SKM-1 treated with dmso at 0.1 percent for 144 hours (cell line): ENCODE measurements around the gene GUCY1B1.
A peak's percentile ranks its signal among the peaks of the same experiment; 100 is the strongest.
"Not testable (repeated sequence)": the region's sequence is repeated elsewhere in the genome, so short reads cannot be mapped to it uniquely, and the experiment has no call there.

Experiments
- DNase-seq: peaks from one replicate; lab custom pipeline; 2025; ENCODE audit not compliant: unreplicated experiment; lab: John Stamatoyannopoulos, UW

Gene GUCY1B1

DNA sequence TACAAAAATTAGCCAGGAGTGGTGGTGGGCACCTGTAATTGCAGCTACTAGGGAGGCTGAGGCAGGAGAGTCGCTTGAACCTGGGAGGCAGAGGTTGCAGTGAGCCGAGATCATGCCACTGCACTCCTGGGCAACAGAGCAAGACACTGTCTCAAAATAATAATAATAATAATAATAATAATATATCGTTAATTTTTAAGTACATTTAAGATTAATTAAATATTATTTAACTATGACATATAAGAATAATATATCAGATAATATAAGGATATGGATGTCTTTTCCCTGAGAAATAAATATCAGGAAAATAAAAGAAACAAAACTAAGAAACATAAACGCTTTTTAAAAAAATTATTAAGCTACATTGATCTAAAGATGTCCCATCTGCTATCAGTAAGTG is 38.8 kb downstream of the GUCY1B1 start:
- DNase-seq, result not testable (repeated sequence)

DNA sequence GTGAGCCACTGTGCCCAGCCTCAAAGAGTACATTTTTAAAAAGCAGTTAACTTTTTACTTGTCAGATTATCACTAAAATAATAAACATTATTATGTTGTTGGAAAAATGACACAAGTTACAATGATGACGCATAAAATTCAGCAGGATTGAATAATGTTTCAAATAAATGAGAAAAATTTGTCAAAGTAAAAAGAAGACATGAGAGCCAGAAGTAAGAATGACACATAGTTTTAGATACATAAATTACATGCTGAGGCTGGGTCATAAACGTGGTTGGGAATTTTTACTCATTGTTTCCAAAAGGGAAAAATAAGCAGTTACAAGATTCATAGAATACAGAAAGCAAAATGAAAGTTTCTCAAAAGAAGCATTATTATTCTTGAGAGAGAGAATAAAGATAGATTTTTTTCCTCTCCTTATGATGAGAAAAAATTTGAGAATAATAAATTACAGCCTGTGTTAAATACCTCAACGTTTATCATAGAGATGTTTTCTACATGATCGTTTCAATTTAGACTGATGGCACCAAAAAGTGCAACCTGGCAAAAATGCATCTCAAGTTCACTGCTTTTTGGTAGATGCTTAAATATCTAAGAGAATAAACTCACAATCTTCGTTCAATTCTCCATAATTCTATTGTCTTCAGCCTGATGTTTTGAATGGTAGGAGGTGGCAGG is 40.4 kb downstream of the GUCY1B1 start:
- DNase-seq, result no peak

DNA sequence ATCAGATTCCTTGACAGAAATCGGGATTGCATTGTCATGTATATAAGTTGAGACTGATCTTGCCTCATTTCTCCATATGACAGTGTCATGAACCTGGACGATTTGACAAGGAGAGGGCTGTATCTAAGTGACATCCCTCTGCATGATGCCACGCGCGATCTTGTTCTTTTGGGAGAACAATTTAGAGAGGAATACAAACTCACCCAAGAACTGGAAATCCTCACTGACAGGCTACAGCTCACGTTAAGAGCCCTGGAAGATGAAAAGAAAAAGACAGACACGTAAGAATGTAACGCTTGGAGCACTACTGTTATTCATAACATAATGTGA is 40.9 kb downstream of the GUCY1B1 start:
- DNase-seq, result no peak

DNA sequence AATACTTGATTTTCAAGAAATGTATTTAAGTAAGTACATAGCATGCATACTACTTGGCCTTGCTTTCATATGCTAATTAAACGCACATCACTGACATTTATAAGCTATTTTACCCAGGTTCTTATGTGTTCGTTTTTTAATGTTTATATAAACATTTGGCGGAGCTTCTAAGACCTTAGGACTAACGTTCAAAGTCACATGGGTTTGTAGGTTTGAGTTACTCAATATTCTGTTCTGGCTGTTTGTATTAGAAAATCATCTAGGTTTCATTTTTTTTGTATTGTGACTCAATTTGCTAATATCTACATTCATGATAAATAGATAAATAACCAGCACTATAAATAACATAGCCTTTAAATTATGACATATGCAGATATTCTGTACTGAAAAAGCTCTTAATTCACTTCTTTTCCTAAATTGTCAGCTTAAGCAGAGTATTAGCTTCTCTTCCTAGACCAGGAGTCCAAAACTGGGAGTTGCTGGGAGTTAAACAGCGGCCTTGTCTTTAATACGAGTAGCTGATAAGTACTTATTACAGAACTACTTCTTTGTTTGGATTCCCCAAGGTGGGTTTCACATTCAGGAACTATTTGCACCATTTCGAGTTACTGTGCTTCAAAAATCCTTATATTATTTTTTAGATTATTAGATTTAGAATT is 42.0 kb downstream of the GUCY1B1 start:
- DNase-seq, result no peak

DNA sequence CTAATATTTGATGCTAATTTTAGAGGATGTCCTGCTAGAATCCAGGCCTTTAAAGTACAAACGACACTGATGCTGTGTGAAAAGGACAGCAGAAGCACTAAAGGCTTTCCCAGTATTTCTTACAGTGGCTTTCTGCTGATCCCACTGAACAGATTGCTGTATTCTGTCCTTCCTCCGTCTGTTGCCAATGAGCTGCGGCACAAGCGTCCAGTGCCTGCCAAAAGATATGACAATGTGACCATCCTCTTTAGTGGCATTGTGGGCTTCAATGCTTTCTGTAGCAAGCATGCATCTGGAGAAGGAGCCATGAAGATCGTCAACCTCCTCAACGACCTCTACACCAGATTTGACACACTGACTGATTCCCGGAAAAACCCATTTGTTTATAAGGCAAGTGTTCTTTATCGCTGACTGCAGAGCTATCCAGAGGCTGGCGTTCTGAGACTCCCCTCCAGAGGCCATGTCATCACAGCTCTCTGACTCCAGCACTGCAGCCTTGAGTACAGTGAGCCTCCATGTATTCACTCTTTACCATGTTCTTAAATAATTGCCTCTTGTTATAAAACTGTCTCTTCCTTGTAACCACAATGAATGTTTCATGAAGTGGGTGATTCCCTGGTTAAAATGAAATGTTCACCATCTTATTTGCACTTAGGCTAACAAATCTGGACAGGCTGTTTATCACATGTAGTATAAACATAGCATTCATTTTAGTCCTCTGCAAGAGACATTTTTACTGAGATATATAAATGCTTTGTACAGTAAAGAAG is 43.6 kb downstream of the GUCY1B1 start:
- no peak for DNase-seq

DNA sequence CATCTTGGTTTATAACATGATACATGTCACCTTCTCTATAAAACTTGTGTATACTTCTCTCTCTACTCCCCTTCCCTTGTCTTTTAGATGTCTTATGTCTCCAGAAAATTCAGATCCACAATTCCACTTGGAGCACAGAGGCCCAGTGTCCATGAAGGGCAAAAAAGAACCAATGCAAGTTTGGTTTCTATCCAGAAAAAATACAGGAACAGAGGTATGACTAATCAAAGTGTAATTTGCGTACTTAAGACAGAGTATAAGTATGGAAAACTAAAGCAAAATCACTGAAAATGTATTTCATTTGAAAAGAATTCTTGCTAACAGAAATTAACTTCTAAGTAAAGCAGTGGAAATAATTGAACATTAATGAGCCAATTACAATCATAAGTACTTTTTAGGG is 46.2 kb downstream of the GUCY1B1 start:
- no peak for DNase-seq

DNA sequence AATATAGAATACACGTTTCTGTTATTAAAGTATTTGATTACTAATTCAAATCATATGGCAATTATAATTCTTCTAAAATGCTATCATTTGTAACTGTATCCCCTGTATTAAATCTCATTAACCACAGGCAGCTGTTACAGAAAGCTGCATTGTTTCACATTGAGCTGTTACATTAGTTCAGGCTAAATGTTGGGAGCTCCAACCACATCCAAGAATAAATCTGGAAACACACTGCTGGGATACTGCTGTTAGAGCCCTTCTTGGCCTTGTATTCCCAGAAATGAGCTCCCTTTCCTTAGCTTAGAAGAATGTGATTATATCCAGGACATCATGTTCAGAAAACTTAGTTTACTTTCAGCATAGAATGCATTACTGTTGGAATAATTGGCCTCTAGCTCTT is 48.2 kb downstream of the GUCY1B1 start:
- no peak for DNase-seq

DNA sequence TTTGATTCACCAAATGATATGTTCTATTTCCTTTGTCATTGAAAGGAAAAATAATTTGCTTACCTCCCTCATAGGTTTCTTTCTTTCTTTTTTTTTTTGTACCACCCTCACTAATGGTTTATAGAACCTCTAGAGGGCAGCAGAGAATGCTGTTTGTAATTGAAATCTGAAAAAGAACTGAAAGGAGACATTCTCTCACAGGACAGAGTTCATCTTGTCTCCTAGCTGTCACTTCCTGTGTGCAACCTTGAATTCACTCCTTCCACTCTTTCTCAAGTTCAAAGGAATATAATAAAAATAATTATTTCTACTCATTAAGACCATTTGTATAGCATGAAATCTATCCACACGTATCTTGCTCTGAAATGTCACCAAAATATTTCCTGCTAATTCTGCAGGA is 51.0 kb downstream of the GUCY1B1 start:
- peak; percentile 79 for DNase-seq

DNA sequence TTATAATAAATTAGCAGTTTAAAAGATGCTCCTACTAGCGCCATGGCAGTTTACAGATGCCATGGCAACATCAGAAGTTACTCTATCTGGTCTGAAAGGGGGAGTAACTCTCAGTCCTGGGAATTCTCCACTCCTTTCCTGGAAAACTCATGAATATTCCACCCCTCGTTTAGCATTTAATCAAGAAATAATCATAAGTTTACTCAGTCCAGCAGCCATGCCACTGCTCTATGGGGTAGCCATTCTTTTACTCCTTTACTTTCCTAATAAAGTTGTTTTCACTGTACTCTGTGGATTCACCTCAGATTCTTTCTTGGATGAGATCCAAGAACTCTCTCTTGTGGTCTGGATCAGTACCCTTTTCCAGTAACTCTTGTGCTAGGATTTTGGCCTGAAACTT is 52.3 kb downstream of the GUCY1B1 start:
- DNase-seq, result no peak

DNA sequence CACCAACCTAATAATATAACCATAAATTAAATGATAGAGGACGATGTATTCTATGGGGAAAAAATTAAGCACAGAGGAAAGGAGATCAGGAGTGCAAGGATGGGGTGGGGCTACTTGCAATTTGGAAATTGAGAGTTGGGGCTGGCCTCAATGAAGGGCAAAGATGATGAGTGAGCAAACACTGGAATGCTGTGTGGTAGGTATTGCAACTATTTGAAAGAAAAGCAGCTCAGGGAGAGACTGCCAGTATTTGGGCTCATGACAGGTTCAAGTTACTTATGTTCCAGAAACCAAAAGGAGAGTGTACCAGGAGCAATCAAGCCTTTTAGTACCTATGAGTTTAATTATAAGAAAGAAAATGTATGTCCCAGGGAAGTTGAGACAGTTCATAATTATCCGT is 59.8 kb downstream of the GUCY1B1 start:
- DNase-seq, result no peak

DNA sequence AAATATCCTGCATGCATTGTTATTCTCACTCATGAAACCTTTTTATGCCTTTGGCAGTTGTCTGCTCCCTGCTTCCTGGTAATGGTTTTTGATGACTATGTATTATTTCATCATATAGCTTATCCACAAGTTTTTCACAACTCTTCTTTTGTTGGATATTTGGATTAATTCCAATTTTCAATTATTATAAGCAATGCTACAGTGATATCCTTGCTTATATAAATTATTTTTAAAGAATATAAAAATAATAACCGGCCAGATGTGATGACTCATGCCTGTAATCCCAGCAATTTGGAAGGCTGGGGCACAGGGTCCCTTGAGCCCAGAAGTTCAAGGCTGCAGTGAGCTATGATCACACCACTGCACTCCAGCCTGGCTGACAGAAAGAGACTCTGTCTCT is 60.2 kb downstream of the GUCY1B1 start:
- DNase-seq, result no peak

DNA sequence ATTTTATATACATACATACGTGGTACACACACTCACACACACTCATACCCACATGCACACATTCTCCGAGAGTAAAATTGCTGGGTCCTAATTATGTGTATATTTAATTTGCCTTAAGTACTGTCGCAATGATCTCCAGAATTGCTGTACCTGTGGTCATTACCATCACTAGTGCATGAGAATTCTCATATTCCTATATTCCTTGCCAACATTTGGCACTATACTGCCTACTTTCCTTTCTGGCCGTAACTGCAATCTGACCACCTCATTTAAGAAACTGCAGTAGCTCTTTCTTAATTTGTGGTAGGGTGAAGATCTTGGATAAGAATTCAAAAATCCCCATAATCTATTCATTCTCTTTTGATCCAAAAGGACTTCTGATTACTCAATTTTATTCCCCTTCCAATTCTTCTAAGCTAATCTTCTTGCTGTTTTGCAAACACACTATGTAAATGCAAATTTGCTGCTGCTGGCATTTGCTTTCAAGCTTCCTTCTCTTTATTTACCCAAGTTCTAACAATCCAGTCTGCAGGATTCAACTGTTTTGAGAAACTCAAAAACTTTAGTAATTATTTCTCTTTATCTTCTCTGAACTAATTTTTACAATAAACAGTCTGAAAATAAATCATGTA is 62.2 kb downstream of the GUCY1B1 start:
- DNase-seq, result no peak

DNA sequence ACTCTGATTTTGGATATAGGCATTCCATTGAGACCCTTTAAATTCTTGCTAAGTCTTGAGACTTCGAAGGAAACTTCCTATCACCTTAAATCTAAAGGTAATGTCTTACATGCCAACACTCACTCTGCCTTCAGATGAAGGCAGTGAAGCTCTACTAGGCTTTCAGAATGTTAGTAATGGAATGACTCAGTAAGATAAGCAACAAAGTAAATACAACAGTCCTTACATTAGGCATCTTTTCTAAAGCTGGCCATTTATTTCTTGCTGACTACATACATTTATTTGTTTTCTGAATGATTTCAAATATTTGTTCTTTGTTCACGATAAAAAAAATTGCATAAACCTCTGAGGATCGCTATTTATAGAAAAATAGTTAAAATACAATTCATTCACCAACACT is 63.8 kb downstream of the GUCY1B1 start:
- DNase-seq, result no peak

DNA sequence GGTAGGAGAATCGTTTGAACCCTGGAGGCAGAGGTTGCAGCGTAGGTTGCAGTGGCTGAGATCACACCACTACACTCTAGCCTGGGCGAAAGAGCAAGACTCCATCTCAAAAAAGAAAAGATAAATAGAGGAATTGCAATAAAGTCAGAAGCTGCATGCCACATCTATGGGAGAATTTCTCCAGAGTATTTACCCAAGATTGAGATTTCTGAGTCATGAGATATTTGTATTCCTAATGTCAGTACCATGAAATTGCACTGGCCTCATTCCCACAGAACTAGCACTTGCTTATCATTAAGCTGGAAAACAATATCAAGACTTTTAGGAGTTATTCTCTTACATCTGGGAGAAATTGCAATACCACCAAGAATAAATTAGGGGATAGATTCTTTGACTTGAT is 69.8 kb downstream of the GUCY1B1 start:
- no peak for DNase-seq

DNA sequence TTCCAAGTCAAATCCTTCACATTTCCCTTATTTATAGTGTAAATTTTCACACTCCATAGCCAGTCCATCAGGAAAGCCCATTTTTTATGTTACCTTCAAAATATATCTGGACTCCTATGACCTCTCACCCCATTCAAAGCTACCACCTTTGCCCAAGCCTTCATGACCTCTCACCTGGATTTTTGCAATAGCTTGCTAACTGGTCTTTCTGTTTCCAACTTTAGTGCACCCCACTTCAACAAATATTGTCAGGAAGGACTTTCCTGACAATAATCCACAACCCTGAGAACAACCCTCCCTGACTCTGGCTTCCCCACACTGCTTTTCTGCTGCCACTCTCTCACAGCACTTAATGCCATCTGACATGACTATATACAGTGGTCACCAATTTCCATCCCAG is 73.8 kb downstream of the GUCY1B1 start:
- DNase-seq, result no peak

DNA sequence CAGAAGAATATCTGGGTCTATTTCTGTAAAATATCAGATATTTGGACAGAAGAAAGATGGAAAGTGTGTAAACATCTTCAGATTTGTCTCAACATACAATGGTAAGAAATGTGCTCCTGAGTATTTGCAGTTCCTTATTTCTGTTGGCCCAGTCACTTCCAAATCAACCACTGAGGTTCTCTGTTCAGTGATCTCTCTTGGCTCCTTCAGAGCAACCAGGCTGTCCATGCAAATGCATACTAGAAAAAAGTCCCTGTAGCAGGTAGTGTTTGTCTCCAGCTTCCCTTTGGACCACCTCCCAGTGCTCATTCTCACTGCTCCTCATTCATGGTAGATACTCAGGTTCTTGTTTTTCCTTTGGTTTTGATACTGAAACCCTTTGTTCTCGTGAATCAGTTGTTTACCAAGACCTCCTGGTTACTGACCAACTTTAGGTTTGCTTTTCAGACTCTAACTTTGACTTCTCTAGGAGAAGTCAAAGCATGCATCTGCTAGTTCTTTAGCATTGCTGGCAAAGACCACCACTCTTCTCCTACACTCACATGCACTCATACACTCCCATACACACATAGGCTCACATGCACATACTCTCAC is 78.5 kb downstream of the GUCY1B1 start:
- no peak for DNase-seq

DNA sequence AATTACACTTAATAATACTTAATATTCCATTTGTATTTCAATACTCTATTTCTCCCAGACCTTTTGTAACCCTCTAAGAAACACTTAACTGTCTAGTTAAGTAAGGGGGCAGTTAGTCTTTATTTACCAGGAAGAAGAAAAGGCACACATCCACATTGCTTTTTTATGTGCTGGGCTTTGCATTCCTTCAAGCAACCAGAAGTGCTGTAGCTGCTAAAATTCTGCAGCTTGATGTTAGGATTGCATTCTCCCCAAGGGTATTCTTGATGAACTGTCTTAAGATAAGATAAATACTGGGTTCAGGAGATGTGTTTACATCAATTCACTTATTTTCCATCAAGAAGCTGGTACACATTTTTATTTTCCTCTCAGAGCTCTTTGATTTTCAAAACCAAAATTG is 83.3 kb downstream of the GUCY1B1 start:
- DNase-seq, result no peak

DNA sequence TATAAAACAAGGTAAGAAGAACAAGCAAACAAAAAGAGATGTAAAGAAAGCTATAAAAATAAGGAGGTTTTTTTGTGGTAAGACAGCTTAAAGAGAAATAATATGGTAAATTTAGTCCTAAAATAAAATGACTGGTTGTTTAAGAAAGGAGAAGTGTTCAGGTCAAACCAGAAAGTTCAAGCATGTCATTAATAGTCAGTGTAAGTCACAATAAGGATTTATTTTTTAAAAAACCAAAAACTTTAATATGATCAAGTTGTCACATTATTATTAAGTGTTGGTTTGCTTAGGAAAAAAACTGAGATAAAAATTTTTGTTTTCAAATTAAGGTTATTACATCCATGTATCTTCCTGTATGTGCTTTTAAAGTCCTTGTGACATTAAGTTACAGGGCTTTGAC is 88.1 kb downstream of the GUCY1B1 start:
- no peak for DNase-seq

DNA sequence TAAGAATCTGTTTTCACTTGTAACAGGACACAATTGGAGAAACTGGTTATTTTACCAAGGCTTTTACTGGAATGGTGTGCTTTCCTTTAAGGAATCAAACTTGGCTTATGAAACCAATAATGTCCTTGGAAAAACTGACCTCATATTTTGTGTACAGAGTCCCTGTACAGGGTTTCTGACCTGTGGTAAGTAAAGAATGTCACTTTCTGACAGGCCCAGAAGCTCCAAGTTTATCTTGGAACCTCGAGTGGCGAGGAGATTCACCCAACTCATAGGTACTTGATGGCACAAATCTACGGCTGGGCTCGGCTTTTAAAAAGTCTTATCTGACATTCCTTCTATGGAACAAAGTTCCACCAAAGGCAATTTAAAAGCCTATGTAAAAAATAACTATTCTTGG is 90.2 kb downstream of the GUCY1B1 start:
- no peak for DNase-seq

DNA sequence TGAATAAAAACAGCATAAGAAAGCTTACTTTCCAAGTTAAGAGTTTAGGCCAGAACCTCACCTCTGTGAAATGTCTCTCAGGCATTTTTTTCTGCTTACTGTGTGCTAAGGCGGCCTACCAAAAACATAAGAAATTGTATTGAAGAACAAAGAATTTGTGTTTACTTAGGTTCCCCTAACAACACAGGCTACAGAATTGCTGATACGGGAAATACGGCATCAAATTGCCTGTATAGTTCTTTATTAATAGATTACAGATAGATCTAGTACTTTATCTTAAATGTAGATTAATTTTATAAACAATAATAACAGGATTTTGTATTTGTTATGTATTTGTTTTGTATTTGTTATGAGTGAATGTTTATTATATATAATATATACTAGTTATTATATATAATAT is 94.4 kb downstream of the GUCY1B1 start:
- no peak for DNase-seq

DNA sequence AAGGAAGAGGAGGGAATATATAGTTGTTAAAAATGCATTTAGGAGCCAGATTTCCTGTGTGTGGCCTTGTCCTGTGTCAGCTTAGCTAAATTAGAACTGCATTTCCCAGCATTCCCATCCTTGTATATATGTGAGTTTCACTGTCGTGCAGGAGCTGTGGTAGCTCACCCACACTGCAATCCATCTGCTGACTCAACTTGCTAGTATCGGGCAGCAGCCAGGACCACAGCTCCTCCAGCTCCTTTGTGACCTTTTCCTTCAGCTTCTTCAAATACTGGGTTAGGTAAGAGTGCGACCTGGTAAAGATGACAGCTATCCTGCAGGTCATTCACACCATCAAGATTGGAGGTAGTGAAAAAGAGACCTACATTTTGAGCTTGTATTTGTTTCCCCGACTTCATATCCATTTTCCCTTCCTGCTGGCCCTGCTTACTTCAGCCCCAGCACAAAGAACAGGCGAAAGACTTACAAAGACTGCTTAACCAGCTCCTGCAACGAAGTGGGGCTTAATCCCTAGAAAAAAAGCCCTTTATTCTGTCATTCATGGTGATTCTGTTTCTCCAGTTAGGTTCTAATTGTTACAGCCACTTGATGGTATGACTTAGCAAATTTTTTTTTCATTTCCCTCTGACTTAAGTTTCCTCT is 95.9 kb downstream of the GUCY1B1 start:
- no peak for DNase-seq
